GM19468 (cell line): Measurements from ENCODE around the gene NRIP3.
"Not testable (repeated sequence)": the region's sequence is repeated elsewhere in the genome, so short reads cannot be mapped to it uniquely, and the experiment has no call there.

Experiments used
- ATAC-seq: cut with Tn5 transposase; IDR thresholded peaks from one replicate; pipeline ENCODE4 v1.9.1; 2021; ENCODE audit warnings: mild to moderate bottlenecking, moderate library complexity, moderate number of reproducible peaks; ENCODE audit not compliant: unreplicated experiment; ENCODE audit errors: extremely low read depth

The NRIP3 gene

GRCh38 chr11:8935789-8936188 is 68.0 kb downstream of the NRIP3 start:
- ATAC-seq: not testable (repeated sequence)

GRCh38 chr11:8934742-8935488 is 68.9 kb downstream of the NRIP3 start:
- no peak for ATAC-seq

- ATAC-seq: no peak
These were observed 69.9 kb downstream of the NRIP3 start for GRCh38 chr11:8933931-8934330.

- no peak for ATAC-seq
These were observed 71.1 kb downstream of the NRIP3 start, which contains the start of gene C11orf16 for GRCh38 chr11:8932564-8933180. Gene C11orf16 (minus strand): TSS chr11:8932947. CDS start chr11:8932308, 639 bp downstream.
